ENCODE measurements around the gene ACR. TPM values are rescaled to one million over a fixed set of nuclear protein-coding genes. Genes with fewer than 3 reads are reported as not detected.
A peak's percentile ranks its signal among the peaks of the same experiment; 100 is the strongest.
"Not testable (repeated sequence)": the region's sequence is repeated elsewhere in the genome, so short reads cannot be mapped to it uniquely, and the experiment has no call there.

Gene ACR
- total RNA-seq, 1 donor from 2014 or later = 0.52 TPM

DNA sequence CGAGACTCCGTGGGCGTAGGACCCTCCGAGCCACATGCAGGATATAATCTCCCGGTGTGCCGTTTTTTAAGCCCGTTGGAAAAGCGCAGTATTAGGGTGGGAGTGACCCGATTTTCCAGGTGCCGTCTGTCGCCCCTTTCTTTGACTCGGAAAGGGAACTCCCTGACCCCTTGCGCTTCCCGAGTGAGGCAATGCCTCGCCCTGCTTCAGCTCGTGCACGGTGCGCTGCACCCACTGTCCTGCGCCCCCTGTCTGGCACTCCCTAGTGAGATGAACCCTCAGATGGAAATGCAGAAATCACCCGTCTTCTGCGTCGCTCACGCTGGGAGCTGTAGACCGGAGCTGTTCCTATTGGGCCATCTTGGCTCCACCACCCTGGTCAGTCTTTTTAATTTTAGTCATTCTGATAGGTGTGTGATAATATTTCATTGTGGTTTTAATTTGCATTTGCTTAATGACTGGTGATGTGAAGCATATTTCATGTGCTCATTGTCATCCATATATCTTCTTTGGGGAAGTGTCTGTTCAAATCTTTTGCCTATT, 19.0 kb downstream of the ACR start:
- not testable (repeated sequence) for H3K4me1 ChIP-seq (ENCODE audit: control insufficient read depth in 3 of 3, insufficient read depth in 3 of 3, low read length in 3 of 3); H3K9me3 ChIP-seq (ENCODE audit: control insufficient read depth in 3 of 3, low read length in 3 of 3); H3K9ac ChIP-seq (ENCODE audit: low read depth in 1 of 3, low read length in 3 of 3); H3K27me3 ChIP-seq (ENCODE audit: control insufficient read depth in 3 of 3, insufficient read depth in 3 of 3, low read length in 3 of 3); H3K27ac ChIP-seq (ENCODE audit: low read depth, low read length); H3K36me3 ChIP-seq (ENCODE audit: control insufficient read depth in 3 of 3, insufficient read depth in 3 of 3, low read length in 3 of 3)
- H3K4me3 ChIP-seq (ENCODE audit: low read length in 3 of 3) = peak overlapping the region in 2 of 3 donors; percentile 67 to 68

DNA sequence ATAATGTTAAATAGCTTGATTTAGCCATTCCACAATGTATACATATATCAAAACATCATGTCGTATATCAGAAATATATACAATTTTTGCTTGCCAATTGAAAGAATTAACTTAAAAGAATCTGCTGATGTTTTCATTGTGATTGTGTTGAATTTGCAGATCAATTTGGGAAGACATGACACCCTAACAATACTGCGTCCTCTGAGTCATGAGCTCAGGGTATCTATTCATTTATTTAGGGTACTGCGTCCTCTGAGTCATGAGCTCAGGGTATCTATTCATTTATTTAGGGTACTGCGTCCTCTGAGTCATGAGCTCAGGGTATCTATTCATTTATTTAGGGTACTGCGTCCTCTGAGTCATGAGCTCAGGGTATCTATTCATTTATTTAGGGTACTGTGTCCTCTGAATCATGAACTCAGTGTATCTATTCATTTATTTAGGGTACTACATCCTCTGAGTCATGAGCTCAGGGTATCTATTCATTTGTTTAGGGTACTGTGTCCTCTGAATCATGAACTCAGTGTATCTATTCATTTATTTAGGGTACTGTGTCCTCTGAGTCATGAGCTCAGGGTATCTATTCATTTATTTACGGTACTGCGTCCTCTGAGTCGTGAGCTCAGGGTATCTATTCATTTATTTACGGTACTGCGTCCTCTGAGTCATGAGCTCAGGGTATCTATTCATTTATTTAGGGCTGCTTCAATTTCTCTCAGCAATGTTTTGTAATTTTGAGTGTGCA, 21.8 kb downstream of the ACR start:
- not testable (repeated sequence) for H3K36me3 ChIP-seq (ENCODE audit: control insufficient read depth in 3 of 3, insufficient read depth in 3 of 3, low read length in 3 of 3); H3K4me1 ChIP-seq (ENCODE audit: control insufficient read depth in 3 of 3, insufficient read depth in 3 of 3, low read length in 3 of 3); H3K9ac ChIP-seq (ENCODE audit: low read depth in 1 of 3, low read length in 3 of 3); H3K27me3 ChIP-seq (ENCODE audit: control insufficient read depth in 3 of 3, insufficient read depth in 3 of 3, low read length in 3 of 3); H3K9me3 ChIP-seq (ENCODE audit: control insufficient read depth in 3 of 3, low read length in 3 of 3); H3K4me3 ChIP-seq (ENCODE audit: low read length in 3 of 3); H3K27ac ChIP-seq (ENCODE audit: low read depth, low read length)

DNA sequence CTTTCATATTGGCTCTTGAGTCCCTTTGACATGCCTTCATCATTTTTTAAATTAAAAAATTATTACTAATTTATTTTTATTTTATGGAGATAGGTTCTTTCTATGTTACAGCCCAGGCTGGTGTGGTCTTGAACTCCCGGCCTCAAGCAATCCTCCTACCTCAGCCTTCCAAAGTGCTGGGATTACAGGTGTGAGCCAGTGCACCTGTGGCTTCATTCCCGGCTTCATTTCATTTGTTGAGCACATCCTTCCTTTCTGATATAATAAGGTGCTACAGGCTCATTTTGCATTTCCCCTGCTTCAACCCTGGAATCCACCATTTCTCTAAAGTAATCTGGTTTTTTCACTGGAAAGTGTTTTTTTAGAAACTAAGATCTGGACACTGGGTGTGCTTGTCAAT, 23.8 kb downstream of the ACR start:
- not testable (repeated sequence) for H3K4me1 ChIP-seq (ENCODE audit: control insufficient read depth in 3 of 3, insufficient read depth in 3 of 3, low read length in 3 of 3); H3K9ac ChIP-seq (ENCODE audit: low read depth in 1 of 3, low read length in 3 of 3); H3K27me3 ChIP-seq (ENCODE audit: control insufficient read depth in 3 of 3, insufficient read depth in 3 of 3, low read length in 3 of 3); H3K27ac ChIP-seq (ENCODE audit: low read depth, low read length); H3K4me3 ChIP-seq (ENCODE audit: low read length in 3 of 3); H3K36me3 ChIP-seq (ENCODE audit: control insufficient read depth in 3 of 3, insufficient read depth in 3 of 3, low read length in 3 of 3); H3K9me3 ChIP-seq (ENCODE audit: control insufficient read depth in 3 of 3, low read length in 3 of 3)

DNA sequence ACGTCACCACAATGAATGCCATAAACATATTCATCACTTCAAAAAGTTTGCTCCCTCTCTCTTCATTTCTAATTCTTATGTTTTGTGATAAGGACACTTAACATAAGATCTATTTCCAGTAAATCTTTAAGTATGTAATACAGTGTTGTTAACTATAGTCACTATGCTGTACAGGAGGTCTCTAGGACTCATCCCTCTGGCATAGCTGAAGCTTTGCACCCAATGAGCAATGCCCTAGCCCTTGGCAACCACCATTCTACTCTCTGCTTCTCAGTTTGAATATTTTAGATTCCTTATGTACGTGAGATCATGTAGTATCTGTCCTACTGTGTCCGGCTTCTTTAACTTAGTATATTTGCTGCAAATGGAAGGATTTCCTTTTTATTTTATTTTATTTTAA, 26.3 kb downstream of the ACR start:
- H3K4me1 ChIP-seq (ENCODE audit: control insufficient read depth in 3 of 3, insufficient read depth in 3 of 3, low read length in 3 of 3) = not testable (repeated sequence)

DNA sequence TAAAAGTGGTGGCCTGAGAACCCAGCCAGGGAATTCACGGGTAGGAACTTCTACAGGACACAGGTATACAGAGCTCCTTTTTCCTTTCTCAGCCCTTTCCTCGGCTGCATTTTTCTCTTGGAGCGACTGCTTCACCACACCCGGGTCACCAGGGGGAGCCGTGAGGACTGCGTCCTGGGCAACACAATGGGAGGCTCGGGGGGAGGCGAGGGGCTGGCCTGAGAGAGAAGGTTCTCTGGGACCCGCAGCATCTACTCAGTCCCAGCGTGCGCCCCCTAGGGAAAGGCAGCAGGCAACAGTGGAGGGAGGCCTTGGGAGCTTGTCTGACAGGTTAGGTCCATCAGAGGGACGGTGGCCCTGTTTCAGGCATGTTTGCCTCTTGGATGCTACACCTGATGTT, 37.1 kb downstream of the ACR start:
- H3K4me1 ChIP-seq (ENCODE audit: control insufficient read depth in 3 of 3, insufficient read depth in 3 of 3, low read length in 3 of 3); H3K9ac ChIP-seq (ENCODE audit: low read depth in 1 of 3, low read length in 3 of 3); H3K27ac ChIP-seq (ENCODE audit: low read depth, low read length): not testable (repeated sequence)

More for the DNA sequence above, 26.3 kb downstream of the ACR start:
- H3K27me3 ChIP-seq (ENCODE audit: control insufficient read depth in 3 of 3, insufficient read depth in 3 of 3, low read length in 3 of 3); H3K9ac ChIP-seq (ENCODE audit: low read depth in 1 of 3, low read length in 3 of 3); H3K36me3 ChIP-seq (ENCODE audit: control insufficient read depth in 3 of 3, insufficient read depth in 3 of 3, low read length in 3 of 3); H3K9me3 ChIP-seq (ENCODE audit: control insufficient read depth in 3 of 3, low read length in 3 of 3); H3K27ac ChIP-seq (ENCODE audit: low read depth, low read length); H3K4me3 ChIP-seq (ENCODE audit: low read length in 3 of 3): not testable (repeated sequence)

DNA sequence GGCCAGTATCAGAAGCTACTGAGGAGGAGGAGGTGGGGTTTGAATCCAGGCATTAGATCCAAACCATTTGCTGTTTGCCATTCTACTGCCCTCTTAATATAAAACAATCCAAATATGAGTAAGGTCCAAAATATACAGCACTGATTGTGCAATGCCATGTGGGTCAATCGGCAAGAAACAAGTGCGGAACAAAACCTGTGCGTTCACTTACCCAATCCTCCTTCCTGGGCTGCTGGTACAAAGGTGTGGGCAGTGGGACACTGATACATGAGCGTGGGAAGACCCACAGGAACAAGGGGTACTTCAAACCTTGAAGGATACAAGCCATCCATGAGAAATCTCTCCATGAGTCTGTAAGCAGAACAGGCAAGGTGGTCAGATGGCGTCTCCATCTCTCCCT, 39.6 kb downstream of the ACR start:
- not testable (repeated sequence) for H3K27ac ChIP-seq (ENCODE audit: low read depth, low read length); H3K4me3 ChIP-seq (ENCODE audit: low read length in 3 of 3)

More for the DNA sequence above, 37.1 kb downstream of the ACR start:
- H3K36me3 ChIP-seq (ENCODE audit: control insufficient read depth in 3 of 3, insufficient read depth in 3 of 3, low read length in 3 of 3); H3K27me3 ChIP-seq (ENCODE audit: control insufficient read depth in 3 of 3, insufficient read depth in 3 of 3, low read length in 3 of 3); H3K4me3 ChIP-seq (ENCODE audit: low read length in 3 of 3); H3K9me3 ChIP-seq (ENCODE audit: control insufficient read depth in 3 of 3, low read length in 3 of 3): not testable (repeated sequence)

DNA sequence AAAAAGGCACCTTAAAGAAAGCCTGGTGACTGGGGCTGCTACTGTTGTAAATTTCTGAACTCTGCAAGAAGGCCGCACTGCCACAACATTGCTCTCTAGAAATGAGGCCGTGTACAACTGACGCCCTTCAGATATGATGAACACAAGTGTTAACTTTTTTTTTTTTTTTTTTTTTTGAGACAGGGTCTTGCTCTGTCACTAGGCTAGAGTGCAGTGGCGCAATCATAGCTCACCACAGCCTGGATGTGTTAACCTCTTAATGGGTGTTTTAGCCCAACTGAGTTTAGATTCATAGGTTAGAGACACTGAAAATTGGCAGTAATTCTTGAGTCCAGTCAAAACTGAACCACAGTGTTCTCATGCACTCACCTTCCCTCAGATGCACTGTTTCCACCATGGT, 42.2 kb downstream of the ACR start:
- H3K27ac ChIP-seq (ENCODE audit: low read depth, low read length); H3K4me1 ChIP-seq (ENCODE audit: control insufficient read depth in 3 of 3, insufficient read depth in 3 of 3, low read length in 3 of 3); H3K36me3 ChIP-seq (ENCODE audit: control insufficient read depth in 3 of 3, insufficient read depth in 3 of 3, low read length in 3 of 3); H3K27me3 ChIP-seq (ENCODE audit: control insufficient read depth in 3 of 3, insufficient read depth in 3 of 3, low read length in 3 of 3); H3K4me3 ChIP-seq (ENCODE audit: low read length in 3 of 3); H3K9me3 ChIP-seq (ENCODE audit: control insufficient read depth in 3 of 3, low read length in 3 of 3); H3K9ac ChIP-seq (ENCODE audit: low read depth in 1 of 3, low read length in 3 of 3): not testable (repeated sequence)

More for the DNA sequence above, 39.6 kb downstream of the ACR start:
- H3K36me3 ChIP-seq (ENCODE audit: control insufficient read depth in 3 of 3, insufficient read depth in 3 of 3, low read length in 3 of 3); H3K27me3 ChIP-seq (ENCODE audit: control insufficient read depth in 3 of 3, insufficient read depth in 3 of 3, low read length in 3 of 3); H3K9me3 ChIP-seq (ENCODE audit: control insufficient read depth in 3 of 3, low read length in 3 of 3); H3K9ac ChIP-seq (ENCODE audit: low read depth in 1 of 3, low read length in 3 of 3); H3K4me1 ChIP-seq (ENCODE audit: control insufficient read depth in 3 of 3, insufficient read depth in 3 of 3, low read length in 3 of 3): not testable (repeated sequence)

DNA sequence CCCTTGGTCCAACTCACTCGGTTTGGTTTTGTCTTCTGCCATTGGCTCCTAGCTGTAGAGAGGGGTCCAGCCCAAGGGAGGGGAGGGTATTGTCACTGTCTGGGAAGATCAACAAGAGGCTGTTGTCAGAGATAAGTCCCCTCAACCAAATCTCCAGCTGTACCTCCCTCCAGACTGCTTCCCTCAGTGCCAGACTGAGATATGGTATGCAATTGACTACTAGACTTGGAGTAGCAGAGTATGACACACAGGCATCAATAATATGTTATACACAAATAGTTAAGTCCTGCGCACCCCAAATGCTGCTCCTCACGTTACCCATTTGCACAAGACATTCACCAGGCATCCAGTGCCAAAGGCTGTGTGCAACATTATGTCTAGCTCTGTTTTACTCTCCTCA, 44.2 kb downstream of the ACR start:
- H3K4me1 ChIP-seq (ENCODE audit: control insufficient read depth in 3 of 3, insufficient read depth in 3 of 3, low read length in 3 of 3); H3K27ac ChIP-seq (ENCODE audit: low read depth, low read length); H3K36me3 ChIP-seq (ENCODE audit: control insufficient read depth in 3 of 3, insufficient read depth in 3 of 3, low read length in 3 of 3); H3K9me3 ChIP-seq (ENCODE audit: control insufficient read depth in 3 of 3, low read length in 3 of 3); H3K9ac ChIP-seq (ENCODE audit: low read depth in 1 of 3, low read length in 3 of 3); H3K27me3 ChIP-seq (ENCODE audit: control insufficient read depth in 3 of 3, insufficient read depth in 3 of 3, low read length in 3 of 3); H3K4me3 ChIP-seq (ENCODE audit: low read length in 3 of 3): not testable (repeated sequence)

DNA sequence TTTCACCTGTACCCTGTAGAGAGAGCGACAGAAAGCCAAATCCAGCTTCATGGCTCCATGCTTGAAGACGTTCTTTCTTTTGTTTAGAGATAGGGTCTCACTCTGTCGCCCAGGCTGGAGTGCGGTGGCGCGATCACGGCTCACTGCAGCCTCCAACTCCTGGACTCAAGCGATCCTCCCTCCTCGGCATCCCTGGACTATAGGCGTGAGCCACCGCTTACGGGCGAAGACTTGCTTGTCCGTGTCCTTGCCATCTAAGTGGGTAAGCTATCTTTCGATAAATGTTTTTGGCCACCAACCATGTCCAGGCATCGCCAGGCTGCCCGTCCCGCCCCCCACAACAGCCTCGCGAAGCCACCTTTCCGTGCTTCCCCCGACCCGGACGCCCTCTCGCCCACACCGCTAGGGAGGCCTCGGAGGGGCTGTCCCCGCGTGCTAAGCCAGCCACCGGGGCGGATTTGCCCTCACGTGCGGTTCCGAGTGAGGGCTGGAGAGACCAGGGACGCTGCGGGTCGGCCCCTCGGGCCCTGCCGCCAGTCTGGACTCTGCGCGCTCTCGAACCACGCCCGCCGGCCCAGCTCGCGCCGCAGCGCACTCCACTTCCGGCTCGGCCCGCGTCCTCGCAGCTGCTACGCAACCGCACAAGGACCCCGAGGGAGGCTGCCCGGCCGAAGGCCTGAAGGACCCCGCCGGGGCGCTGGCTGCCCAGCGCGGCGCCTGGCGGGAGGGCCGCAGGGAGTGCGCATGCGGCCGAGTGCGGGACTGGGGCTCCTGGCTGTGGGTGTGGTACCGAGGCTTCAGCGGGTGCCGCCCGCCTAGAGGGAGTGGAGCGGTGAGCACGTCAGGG, 45.3 kb downstream of the ACR start, which contains the start of gene RABL2B:
Gene RABL2B (minus strand): TSS at position 604 of the 847 bp plus-strand sequence. CDS start 1,342 bp downstream, outside the sequence.
- H3K9ac ChIP-seq (ENCODE audit: low read depth in 1 of 3, low read length in 3 of 3) = peak within 1 kb of the TSS in 2 of 3 donors; percentile 59 to 66
- not testable (repeated sequence) for H3K27me3 ChIP-seq (ENCODE audit: control insufficient read depth in 3 of 3, insufficient read depth in 3 of 3, low read length in 3 of 3); H3K9me3 ChIP-seq (ENCODE audit: control insufficient read depth in 3 of 3, low read length in 3 of 3); H3K4me1 ChIP-seq (ENCODE audit: control insufficient read depth in 3 of 3, insufficient read depth in 3 of 3, low read length in 3 of 3); H3K36me3 ChIP-seq (ENCODE audit: control insufficient read depth in 3 of 3, insufficient read depth in 3 of 3, low read length in 3 of 3); H3K27ac ChIP-seq (ENCODE audit: low read depth, low read length)
- peak within 1 kb of the TSS; percentile 68 to 73 (median 68) for H3K4me3 ChIP-seq (ENCODE audit: low read length in 3 of 3)

DNA sequence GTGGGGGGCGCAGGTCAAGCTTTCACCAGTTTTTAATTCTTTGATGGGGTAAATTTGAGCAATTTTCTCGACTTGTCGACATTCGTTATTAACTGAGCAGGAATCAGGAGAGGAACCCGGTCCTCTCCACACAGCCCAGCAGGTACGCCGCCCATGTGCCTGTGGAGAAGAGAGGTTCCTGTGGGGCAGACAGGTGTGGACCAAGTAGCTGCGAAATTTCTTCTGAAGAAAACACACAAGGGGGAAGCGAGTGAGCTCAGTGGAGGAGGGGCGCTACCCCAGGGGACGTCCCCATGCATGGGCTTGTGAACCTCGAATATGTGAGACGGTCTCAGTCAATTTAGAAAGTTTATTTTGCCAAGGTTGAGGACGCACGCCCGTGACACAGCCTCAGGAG, 45.9 kb downstream of the ACR start:
- H3K27me3 ChIP-seq (ENCODE audit: control insufficient read depth in 3 of 3, insufficient read depth in 3 of 3, low read length in 3 of 3); H3K9me3 ChIP-seq (ENCODE audit: control insufficient read depth in 3 of 3, low read length in 3 of 3); H3K36me3 ChIP-seq (ENCODE audit: control insufficient read depth in 3 of 3, insufficient read depth in 3 of 3, low read length in 3 of 3); H3K27ac ChIP-seq (ENCODE audit: low read depth, low read length); H3K4me1 ChIP-seq (ENCODE audit: control insufficient read depth in 3 of 3, insufficient read depth in 3 of 3, low read length in 3 of 3): not testable (repeated sequence)
- H3K9ac ChIP-seq (ENCODE audit: low read depth in 1 of 3, low read length in 3 of 3) = peak overlapping the region in 2 of 3 donors; percentile 59 to 66
- peak overlapping the region; percentile 61 to 68 (median 67) for H3K4me3 ChIP-seq (ENCODE audit: low read length in 3 of 3)

Data from skeletal muscle tissue (tissue), 4 donors.